ENCODE results near the gene ALS2.
"Not testable (repeated sequence)": the region's sequence is repeated elsewhere in the genome, so short reads cannot be mapped to it uniquely, and the experiment has no call there.

Gene ALS2

DNA sequence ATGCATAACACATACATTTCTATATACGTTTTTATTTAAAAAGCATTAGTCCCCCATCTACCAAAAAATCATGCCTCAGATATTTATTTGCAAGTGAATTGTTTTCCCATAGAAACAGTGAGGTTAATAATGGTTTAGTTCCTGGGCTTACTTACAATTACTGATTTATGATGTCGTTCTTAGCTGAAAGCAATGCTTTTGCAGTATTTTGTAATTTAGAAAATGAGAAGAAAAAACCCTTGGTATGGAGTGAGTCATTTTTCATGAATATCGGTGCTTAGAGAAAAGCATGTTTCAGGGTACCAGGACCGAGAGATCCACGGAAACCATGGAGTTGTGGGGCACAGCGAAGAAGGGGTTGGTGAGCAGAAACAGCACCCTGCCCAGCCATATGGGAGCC, 13.6 kb upstream of the ALS2 start:
- no peak for DNase-seq (ENCODE audit: low read depth, low spot score)

GRCh38 chr2:201793631-201794030, 12.9 kb upstream of the ALS2 start:
- DNase-seq (ENCODE audit: low read depth, low spot score), result no peak

GRCh38 chr2:201790989-201791388, 10.3 kb upstream of the ALS2 start:
- DNase-seq (ENCODE audit: low read depth, low spot score), result no peak

DNA sequence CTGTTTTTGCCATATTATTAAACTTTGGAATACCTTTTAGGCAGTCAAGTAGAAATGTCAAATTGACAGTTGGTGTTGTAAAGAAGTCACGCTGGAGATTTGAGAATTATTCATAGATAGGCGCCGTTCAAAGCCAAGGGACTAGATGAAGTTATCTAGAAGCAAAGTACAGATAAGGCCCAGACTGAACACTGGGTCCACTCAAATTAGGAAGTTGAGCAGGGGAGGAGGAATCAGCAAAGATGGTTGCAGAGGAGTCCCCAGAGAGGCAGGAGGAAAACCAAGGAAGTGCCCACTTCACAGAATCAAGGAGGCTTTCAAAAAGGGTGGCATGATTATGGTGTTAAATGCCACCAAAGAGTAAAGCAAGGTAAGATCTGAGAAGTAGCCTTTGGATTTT, 9.6 kb upstream of the ALS2 start:
- DNase-seq (ENCODE audit: low read depth, low spot score), result no peak

DNA sequence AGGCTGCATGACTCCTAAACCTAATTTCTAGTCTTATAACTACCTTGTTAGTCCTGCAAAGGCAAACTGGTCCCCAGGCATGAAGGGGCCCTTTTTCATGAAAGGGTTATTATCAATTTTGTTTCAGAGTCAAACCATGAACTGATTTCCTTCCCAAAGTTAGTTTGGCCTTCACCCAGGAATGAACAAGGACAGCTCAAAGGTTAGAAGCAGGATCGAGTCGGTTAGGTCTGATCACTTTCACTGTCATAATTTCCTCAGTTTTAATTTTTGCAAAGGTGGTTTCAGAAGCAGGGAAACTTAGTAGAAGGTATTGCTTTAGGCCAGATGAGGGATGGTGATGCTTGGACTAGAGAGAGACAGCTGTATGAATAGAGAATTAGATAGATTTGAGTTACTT, 8.7 kb upstream of the ALS2 start:
- DNase-seq (ENCODE audit: low read depth, low spot score), result no peak

- no peak for DNase-seq (ENCODE audit: low read depth, low spot score)
Measured at GRCh38 chr2:201788371-201788770, 7.6 kb upstream of the ALS2 start.

DNA sequence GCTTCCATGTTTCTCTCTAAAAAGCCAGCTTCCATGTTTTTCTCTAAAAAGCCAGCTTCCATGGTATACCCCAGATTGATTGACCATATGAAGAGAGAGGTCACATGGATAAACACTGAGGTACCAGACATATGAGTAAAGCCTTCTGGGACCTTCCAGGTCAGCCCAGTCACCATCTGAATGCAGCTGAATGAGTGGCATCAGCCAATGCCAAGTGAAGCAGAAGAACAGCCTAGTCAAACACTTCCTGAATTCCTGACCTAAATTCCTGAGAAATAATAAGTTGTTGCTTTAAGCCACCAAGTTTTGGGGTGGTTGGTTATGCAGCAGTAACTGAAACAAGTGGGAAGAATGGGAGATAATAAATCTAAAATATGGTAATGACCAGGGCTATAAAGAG, 5.7 kb upstream of the ALS2 start:
- DNase-seq (ENCODE audit: low read depth, low spot score), result no peak

- DNase-seq (ENCODE audit: low read depth, low spot score), result no peak
Measured at GRCh38 chr2:201785135-201785534, 4.4 kb upstream of the ALS2 start.

- no peak for DNase-seq (ENCODE audit: low read depth, low spot score)
Measured at GRCh38 chr2:201784563-201784962, 3.8 kb upstream of the ALS2 start.

GRCh38 chr2:201781557-201782051, 871 bp upstream of the ALS2 start:
- no peak for DNase-seq (ENCODE audit: low read depth, low spot score)

DNA sequence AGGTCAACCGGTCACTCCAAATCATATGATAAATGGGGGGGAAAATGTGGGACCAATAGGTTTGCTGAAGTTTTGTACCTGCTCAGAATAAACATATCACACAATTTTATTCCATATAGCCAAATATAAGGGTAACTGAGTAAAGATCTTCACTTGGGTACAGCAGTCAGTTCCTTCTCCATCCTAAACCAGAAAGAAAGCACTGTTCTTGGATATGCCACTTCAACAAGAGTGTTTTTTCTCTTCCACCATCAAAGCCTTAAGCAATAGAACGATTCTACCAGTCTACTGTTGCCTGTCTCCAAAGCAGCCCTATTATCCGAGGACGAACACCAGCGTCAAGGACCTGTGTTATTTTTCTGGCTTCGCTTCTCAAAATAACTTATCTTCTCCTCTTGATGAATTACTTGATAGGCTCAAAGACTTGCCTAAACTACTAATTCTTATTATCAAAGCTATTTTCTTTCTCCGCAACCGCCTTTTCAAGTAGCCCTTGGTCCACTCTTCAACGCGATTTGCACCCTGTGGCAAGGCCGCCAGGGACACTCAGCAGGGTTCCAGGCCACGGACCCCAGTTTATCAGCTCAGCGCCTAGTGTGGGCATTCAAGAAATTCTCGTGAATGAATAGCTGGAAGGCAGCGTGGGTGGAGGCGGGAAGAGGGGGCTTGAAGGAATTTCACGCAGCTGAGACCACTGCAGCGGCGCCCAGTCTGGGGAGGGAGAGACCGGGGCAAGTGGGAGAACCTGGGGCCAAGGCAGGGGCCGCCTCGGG, 646 bp downstream of the ALS2 start:
- DNase-seq (ENCODE audit: low read depth, low spot score), result no peak

- DNase-seq (ENCODE audit: low read depth, low spot score), result no peak
Measured at GRCh38 chr2:201777869-201778268, 2.9 kb downstream of the ALS2 start.

GRCh38 chr2:201777043-201777442, 3.7 kb downstream of the ALS2 start:
- no peak for DNase-seq (ENCODE audit: low read depth, low spot score)

DNA sequence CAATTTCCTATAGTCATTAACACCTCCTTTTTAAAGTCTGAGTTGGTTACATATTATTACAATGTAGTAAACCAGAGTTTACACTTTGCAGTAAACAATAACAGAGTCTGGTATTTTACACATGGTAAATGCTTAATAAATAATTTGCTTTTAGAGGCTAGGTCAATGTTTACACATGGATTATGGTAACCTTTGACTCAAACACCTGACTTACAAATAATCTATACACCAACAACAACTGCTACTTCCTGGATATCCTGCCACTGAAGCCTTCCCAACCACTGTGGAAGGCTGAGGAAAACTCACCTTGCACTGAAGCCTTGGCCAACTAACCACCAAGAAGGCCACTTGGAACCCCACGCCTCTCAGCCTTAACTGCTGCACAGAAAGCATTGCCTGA, 5.4 kb downstream of the ALS2 start:
- DNase-seq (ENCODE audit: low read depth, low spot score), result no peak

DNA sequence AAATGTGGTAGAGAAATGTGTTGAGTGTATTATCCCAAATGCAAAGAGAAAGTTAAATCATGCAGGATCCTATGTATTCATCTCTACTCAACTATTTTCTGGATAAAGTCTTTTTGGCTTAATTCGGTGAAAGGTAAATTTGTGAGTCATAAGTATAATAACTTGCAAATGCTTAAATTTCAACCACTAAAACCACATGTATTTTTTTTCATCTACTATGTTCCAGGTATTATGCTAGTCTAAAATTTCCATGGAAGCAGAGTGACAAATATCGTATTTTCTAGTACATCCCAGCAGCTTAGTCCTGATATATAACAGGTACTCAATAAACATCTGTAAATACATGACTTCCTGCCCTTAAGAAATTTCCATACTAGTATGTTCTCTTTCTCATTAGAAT, 6.2 kb downstream of the ALS2 start:
- no peak for DNase-seq (ENCODE audit: low read depth, low spot score)

DNA sequence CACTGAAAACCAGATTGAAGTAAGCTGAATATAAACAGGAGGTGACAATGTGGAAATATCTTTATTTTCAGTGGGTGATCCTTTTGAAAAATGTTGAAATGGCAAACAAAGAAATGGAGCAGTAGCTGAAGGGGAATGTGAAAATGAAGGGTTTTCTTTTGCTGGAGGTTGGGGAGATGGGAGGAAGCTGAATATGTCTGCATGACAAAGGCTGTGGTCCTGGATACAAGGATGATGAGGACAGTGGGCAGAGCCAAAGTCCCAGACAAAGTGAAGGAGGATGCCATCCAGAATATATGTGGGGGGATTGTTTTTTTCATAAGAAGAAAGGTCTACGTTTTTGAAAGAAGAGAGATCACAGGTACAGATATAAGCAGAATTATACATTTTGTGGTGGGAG, 6.7 kb downstream of the ALS2 start:
- no peak for DNase-seq (ENCODE audit: low read depth, low spot score)

DNA sequence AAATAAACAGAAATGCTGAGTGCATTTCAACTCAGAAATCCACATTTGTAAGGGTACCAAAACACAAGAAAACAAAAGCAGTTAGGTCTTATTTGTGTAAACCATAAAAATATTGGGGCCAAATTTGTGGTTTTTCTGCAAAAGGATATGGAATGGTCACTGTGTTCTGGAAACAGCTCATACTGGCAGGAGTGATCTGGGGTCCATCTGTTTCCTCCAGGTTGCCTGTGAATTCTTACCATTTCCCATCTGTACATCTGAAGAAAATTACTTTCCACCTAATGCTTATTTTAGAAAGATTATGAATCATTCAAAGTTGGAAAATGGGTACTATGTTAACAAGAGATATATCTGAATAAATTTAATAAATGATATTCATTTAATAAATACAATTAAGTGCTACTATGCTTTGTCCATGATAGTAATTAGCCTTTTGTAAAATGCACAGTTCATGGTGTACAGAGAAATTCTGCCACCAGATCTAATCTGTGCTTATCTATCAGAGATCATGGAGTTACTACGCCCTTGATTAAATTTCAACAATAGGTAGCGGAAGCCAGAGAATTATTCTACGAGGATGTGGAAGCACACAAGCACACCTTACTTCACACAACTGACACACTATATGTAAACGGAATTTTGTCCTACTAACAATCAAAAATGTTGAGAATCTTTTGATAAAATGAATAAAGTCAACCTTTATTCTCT, 10.9 kb downstream of the ALS2 start:
- no peak for DNase-seq (ENCODE audit: low read depth, low spot score)

DNA sequence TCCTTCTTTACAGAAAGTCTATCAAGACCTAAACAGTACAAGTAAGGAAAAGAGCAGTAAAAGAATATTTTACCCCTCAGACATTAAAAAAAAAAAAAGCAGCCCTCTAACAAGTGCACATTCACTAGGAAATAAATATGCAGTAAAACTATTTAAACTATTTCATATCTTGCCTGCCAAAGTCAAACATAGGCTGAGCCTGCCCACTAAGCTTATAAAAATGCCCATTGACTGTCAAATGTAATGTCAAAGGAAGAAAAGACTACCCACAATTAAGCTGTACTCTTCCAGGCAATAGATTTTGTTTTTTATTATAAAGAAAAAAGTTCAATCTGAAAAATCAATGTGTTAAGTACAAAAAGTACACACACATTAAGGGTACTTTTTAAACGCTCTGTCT, 11.8 kb downstream of the ALS2 start:
- DNase-seq (ENCODE audit: low read depth, low spot score), result no peak

- no peak for DNase-seq (ENCODE audit: low read depth, low spot score)
Measured at GRCh38 chr2:201765799-201766198, 14.9 kb downstream of the ALS2 start.

DNA sequence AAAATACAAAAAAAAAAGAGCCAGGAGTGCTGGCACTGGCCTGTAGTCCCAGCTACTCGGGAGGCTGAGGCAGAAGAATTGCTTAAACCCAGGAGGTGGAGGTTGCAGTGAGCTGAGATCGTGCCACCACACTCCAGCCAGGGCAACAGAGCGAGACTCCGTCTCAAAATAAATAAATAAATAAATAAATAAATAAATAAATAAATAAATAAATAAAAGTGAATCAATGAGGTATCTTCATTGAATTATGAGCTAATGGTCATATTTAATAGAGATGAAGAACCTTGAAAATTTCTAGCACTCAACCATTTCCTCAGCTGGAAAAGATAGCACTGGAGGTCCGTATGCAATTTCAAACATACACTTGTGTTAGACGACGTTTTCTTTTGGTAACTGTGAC, 16.3 kb downstream of the ALS2 start:
- not testable (repeated sequence) for DNase-seq (ENCODE audit: low read depth, low spot score)

GRCh38 chr2:201761101-201761500, 19.6 kb downstream of the ALS2 start:
- DNase-seq (ENCODE audit: low read depth, low spot score), result no peak

DNA sequence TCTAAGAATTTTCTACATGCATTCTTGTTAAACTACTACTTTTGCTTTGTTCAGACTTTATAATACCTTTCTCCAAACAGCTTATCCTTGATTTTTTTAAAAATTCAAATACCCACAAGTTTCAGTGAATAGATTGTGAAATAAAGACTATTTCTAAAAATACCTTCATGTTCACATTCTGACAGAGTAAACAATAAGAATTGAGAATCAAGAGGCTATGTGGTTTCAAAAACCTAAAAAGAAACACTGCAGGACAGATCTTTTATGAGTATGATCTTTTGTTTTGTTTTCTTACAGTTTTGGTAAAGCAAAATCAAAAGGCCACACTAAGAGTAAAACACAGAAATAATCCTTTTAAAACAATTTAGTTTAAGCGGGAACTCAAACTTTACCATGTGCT, 21.2 kb downstream of the ALS2 start:
- DNase-seq (ENCODE audit: low read depth, low spot score), result no peak

DNA sequence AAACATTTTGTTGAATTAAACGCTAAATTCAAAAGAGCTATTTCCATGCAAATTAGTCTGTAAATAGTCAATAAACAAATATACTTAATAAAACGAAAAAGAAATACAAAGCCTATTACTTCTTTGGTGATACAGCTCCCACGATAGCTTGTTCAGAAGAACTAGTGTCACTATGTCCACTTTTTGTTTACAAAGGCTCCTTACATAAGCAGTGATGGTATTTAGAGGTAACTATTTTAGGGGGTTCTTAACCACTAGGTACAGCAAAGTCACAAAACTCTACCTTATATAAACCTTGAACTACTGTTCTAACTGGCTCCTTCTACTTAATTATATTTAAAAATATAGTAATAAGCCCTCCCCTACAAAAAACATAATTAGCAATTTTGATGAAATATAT, 21.9 kb downstream of the ALS2 start:
- no peak for DNase-seq (ENCODE audit: low read depth, low spot score)

All from smooth muscle cell of the brain vasculature (primary cell).